ENCODE data around the gene ZNF768. TPM values are rescaled to one million over a fixed set of nuclear protein-coding genes. Genes with fewer than 3 reads are reported as not detected.
"Not testable (repeated sequence)": the region's sequence is repeated elsewhere in the genome, so short reads cannot be mapped to it uniquely, and the experiment has no call there.

ZNF768 gene
- total RNA-seq, 1 donor from 2014 or later: 25.7 TPM

DNA sequence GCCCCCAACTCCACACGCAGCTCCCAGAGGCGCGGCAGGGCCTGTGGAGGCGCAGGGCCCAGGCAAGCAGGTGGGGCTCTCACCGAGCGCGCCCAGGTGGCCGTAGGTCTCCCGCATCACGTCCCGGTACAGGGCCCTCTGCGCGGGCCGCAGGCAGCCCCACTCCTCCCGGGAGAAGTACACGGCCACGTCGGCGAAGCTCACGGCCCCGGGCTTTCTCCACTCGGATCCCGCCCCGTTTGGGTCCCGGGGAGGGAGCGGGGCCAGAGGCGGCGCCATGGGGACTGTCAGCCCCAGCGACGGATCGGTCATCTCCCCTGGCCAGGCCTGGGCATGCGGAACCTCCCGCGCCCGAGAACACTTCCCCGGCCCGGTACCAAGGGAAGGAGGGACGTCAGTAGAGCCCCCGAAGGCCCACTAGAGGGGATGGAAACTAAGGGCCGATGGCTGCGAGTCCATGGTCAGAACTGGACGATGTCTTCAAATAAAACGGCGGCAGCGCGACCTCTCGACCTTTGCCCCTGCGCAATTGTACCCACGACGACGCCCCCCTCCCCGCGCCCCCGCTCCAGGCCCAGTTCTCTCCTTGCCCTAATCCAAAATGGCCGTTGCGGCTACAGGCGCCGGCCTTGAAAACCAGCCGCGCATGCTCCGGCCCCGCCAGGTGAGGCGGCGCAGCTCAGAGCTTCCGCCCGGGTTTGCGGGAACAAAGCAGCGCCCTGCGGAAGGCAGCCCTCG lies 8.2 kb upstream of the ZNF768 start, which contains the start of gene ZNF747:
Gene ZNF747 (minus strand): TSS at position 491 of the 738 bp plus-strand sequence. CDS start 179 bp downstream, at position 312.
- peak; percentile 94 to 97 for DNase-seq (ENCODE audit: low spot score in 2 of 2)
- FAIRE-seq: no peak

DNA sequence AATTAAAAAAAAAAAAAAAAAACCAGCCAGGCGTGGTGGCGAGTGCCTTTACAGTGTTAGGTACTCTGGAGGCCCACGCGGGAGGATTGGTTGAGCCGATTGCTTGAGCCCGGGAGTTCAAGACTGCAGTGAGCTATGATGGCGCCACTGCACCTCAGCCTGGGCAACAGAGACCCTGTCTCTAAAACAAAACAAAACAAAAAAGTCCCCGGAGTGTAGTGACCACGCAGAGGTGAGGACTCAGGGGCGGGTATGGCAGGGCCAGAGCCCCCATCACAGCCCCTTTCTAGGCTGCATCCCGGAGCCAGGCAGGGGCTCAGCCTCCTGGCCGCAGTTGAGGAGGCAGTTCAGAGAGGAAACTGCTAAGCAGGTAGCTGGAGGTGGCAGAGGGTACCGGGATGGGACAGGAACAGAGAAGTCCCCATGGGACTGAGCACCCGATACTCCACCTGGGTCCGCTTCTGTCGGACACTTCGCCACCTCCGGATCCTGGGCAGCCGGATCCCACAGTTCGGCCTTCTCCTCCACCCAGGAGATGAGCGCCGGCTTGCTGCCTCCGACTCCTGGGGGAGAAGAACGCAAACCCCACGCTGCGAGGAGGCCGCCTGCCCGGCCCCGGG lies 7.5 kb upstream of the ZNF768 start:
- DNase-seq (ENCODE audit: low spot score in 2 of 2): no peak
- FAIRE-seq: no peak

DNA sequence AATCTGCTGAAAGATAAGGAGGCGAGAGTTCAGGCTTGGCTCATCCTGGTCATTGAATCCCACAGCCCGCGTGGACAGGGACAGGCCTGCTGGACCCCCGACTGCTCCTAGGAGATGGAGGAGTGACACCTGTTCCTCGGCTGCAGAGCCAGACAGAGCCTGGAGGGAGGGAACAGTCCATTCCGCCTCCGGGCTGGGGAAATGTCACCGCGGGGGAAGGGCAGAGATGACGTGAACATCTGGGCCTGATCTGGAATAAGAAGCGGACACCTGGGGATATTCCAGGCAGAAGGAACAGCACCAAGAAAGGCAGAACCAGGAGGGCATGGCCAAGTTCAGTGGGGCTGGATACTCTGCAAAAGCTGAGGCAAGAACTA lies 6.8 kb upstream of the ZNF768 start:
- DNase-seq (ENCODE audit: low spot score in 2 of 2) (no peak), FAIRE-seq (no peak)

DNA sequence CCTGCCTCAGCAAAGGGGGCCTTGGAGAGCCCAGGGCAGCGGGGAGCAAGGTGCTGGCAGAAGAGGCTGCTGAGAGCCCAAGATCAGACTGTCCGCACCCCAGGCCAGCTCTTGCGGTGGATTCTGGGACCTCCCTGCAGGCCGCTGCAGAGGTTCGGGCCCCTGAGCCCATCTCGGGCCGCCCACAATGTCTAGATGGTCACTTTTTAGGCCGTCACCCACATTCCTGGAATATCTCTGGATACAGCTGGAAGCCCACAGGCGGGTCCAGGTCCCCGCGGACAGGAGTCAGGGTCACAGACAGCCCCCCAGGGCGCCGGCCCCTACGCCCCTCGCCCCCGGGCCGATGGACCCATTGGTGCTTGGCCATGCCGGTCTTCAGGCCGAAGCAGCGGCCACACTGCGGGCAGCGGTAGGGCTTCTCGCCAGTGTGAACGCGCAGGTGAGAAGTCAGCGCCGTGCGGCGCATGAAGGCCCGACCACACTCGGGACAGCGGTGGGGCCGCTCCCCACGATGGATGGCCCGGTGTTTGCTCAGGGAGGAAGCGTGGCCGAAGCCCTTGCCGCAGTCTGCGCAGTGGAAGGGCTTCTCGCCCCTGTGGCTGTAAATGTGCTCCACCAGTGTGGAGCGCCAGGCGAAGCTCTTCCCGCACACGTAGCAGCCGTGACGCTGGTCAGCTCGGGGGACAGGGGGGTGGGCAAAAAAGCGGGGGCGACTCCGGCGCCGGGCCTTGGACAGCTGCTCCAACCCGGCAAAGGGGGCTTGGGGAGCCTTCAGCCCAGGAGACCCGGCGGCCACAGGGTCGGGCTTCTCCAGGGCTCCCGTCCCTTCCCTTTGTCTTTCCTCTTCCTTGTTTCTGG lies 6.1 kb upstream of the ZNF768 start:
- DNase-seq (ENCODE audit: low spot score in 2 of 2): no peak
- FAIRE-seq: no peak

DNA sequence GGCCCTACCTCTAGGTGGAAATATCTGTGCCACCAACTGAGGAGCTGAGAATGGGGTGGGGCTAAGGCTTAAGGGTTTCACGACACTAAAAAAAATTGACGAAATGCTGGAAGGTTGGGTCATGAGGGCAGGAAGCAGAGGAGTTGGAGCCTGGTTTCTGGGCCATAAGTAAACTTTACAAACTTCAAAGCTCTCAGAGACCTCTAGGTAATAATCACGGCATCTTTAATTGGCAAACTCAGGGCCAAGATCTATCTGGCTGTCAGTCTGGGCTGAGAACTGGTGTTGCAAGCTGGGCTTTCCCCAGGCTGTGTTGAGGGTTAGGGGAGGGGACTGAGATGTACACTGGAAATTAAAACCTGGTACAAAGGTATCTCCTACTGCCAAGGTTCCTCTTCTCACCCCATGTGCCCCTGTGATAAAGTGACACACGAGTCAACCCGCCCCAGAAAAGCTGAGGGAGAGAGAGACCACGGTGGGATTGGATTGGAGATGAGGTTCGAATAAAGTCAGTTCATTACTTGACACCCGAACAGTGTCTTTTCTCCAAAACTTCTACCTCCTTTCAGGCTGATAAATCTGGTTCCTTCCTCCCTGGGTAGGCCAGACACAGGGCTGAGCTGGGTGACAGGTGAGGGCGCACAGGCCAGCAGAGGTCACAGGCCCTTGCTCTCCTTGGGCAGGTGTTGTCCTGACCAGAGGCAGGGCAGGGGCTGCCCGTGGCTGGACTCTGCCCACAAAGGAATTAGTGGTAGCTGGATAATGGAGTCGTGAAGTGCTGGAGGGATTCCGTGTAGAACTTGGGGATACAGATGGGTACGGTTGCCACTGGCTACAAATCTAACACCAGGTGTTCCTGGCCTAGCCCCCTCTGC lies 4.0 kb upstream of the ZNF768 start:
- DNase-seq (ENCODE audit: low spot score in 2 of 2) (no peak), FAIRE-seq (no peak)

GRCh38 chr16:30528799-30529457 lies 2.6 kb upstream of the ZNF768 start:
- DNase-seq (ENCODE audit: low spot score in 2 of 2) (no peak), FAIRE-seq (no peak)

DNA sequence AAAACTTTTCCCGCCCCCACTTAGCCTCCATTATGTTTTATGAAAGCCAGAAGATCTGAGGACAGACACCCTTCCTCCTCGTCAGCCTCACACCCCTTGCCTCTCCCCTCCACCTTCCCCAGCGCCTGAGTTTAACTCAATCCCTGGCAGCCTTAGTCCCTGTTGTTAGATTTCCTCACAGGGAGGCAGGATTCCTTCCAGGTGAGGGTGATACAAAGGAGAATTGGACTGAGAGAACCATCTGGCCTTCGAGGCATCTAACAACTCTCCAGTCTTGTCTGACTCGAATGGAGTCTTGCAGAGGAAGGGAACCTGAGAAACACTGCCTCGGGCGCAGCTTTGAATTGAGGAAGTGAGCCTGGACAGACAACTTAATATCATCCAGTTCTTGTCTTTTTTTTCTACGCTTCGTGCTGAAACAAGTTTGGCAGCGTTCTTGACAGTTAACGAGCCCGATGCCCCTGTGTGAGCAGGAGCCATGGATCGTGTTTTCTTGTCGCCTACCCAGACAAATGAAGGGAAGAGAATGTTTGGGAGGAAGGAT lies 1.3 kb upstream of the ZNF768 start:
- DNase-seq (ENCODE audit: low spot score in 2 of 2) (no peak), FAIRE-seq (no peak)

DNA sequence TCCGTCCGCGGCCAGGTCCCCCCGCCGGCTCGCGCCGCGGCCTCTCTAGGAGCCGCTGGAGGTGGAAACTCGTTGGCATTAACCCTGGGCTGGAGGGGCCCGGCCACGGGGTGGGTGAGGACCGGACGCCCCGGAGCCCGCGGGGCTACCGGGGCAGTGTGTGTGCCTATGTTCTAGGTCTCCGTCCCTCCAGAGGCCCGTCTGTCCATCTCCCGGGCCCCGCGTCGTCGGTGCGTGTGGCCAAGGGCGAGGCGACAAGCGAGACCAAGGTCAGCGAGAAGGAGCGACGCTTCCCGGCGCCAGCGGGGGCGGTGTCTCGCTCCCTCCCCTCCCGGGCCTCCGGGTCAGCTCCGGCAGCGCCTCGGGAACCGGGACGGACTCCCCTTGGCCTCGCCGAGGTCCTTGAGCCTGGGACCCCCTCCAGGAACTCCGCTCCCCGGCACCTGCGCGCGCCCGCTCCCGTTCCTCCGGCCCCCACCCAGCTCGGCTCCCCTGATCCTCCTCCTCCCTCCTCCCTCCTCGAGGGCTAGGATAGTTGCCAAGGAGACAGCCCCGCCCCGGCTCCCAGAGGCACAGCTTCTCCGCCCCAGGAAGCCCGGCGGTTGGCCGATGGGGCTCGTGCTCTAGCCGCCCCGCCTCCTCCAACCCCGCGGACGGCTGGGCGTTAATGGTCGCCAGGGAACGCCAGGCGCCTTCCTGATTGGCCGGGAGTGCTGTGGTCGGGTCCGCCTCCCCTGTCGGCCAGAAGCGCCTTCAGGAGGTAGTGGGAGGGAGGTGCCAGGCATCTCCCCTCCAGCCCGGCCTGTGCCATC lies 663 bp upstream of the ZNF768 start:
- no peak for FAIRE-seq
- peak; percentile 96 to 97 for DNase-seq (ENCODE audit: low spot score in 2 of 2)

DNA sequence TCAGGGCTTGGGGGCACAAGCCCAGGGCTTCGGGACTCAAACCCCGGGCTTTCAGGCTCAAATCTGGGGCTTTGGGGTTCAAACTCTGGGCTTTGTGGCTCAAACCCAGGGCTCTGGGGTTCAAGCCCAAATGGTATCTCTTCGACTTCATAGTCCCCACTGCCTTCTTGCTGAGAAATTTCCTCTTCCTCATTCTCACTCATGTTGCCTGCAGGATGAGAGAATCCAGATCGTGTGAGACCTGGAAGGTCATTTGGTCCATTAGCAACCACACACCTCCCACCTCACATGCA lies 576 bp downstream of the ZNF768 start:
- DNase-seq (ENCODE audit: low spot score in 2 of 2) (no peak), FAIRE-seq (no peak)

GRCh38 chr16:30524575-30525568 lies 1.5 kb downstream of the ZNF768 start:
- no peak for FAIRE-seq

GRCh38 chr16:30523768-30524574 lies 2.4 kb downstream of the ZNF768 start:
- DNase-seq (ENCODE audit: low spot score in 2 of 2) (no peak), FAIRE-seq (no peak)

More at GRCh38 chr16:30524575-30525568, 1.5 kb downstream of the ZNF768 start:
- DNase-seq (ENCODE audit: low spot score in 2 of 2): no peak

DNA sequence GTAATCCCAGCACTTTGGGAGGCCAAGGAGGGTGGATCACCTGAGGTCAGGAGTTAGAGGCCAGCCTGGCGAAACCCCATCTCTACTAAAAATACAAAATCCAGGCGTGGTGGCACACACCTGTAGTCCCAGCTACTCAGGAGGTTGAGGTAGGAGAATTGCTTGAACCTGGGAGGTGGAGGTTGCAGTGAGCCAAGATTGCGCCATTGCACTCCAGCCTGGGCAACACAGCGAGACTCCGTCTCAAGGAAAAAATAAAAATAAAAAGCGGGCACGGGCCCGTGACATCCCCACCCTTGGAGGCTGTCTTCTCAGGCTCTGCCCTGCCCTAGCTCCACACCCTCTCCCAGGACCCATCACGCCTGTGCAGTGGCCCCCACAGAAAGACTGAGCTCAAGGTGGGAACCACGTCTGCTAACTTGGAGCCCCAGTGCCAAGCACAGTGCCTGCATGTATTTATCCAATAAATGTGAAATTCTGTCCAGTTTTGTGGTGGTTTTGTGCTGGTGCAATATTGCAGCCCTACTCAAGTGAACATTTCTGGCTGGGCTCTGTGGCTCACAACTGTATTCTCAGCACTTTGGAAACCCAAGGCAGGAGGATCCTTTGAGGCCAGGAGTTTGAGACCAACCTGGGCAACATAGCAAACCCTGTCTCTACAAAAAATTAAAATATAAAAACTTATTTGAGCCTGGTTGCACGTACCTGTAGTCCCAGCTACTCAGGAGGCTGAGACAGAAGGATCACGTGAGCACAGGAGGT lies 3.5 kb downstream of the ZNF768 start:
- not testable (repeated sequence) for FAIRE-seq; DNase-seq (ENCODE audit: low spot score in 2 of 2)

DNA sequence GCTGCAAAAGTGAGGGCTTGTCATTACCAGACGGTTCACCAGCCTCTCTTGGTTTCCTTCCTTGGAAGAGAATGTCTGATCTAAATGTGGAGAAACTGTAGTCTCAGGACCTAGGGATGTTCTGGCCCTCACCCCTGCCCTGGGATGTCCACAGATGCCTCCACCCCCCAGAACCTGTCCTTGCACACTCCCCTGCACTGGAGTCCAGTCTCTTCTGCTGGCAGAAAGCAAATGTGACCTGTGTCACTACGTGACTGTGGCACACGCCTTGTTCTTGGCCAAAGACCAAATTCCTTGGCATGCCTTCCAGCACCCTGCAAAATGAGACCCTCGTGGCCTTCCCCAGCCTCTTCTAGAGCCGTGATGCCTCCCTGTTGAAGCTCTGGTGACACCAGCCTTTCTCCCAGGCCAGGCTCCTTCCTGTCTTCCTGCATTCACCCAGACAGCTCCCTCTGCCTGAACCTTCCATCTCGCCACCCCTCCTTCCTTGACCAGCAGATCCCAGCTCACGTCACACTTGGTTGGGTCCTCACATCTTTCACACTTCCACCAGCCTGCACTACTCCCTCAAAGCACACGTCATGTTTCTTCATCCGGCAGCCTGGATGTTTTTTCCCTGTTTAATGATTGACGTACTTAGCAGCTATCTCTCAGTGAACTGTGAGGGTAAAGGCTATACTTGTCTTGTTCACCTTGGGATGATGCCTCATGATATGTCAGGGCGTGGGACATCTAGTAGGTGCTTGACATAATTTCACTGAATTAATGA lies 4.3 kb downstream of the ZNF768 start:
- DNase-seq (ENCODE audit: low spot score in 2 of 2): no peak
- no peak for FAIRE-seq

GRCh38 chr16:30521476-30521872 lies 4.9 kb downstream of the ZNF768 start:
- DNase-seq (ENCODE audit: low spot score in 2 of 2): no peak
- no peak for FAIRE-seq

Data from frontal cortex (tissue), 4 donors.